IPS-18a (cell line): ENCODE data around the gene L3MBTL4.

ENCODE experiments used
- H3K27ac ChIP-seq: one replicate; pipeline ENCODE4 v1.5.1; 2013; ENCODE audit warnings: low read length
- H3K27me3 ChIP-seq: one replicate; pipeline ENCODE4 v1.6.1; 2013; ENCODE audit warnings: mild to moderate bottlenecking, low read length; ENCODE audit not compliant: control insufficient read depth, insufficient read depth
- H3K36me3 ChIP-seq: one replicate; pipeline ENCODE4 v1.6.1; 2013; ENCODE audit warnings: low read depth, low read length; ENCODE audit not compliant: control insufficient read depth
- H3K4me1 ChIP-seq: one replicate; pipeline ENCODE4 v1.6.1; 2013; ENCODE audit warnings: low read depth, low read length; ENCODE audit not compliant: control insufficient read depth
- H3K4me3 ChIP-seq: one replicate; pipeline ENCODE4 v1.5.1; 2013; ENCODE audit warnings: low read length
- H3K9ac ChIP-seq: one replicate; pipeline ENCODE4 v1.6.1; 2013; ENCODE audit warnings: mild to moderate bottlenecking, low read length, moderate library complexity
- H3K9me3 ChIP-seq: one replicate; pipeline ENCODE4 v1.6.1; 2013; ENCODE audit warnings: low read depth, low read length; ENCODE audit not compliant: control insufficient read depth

Gene L3MBTL4

GRCh38 chr18:5941890-5942289 is 472.8 kb downstream of the L3MBTL4 start:
- H3K36me3 ChIP-seq = no peaks in the 10 kb centered on the region
- H3K9ac ChIP-seq = no peak overlapping the region
- peaks cover 12% of the 10 kb centered on the region for H3K4me1 ChIP-seq

GRCh38 chr18:5939801-5940667 is 474.7 kb downstream of the L3MBTL4 start:
- no peak overlapping the region for H3K9ac ChIP-seq
- H3K27me3 ChIP-seq = no peaks in the 10 kb centered on the region
- peaks cover 12% of the 10 kb centered on the region for H3K4me1 ChIP-seq
- no peak overlapping the region for H3K27ac ChIP-seq
- H3K4me3 ChIP-seq = no peak overlapping the region
- H3K36me3 ChIP-seq = no peaks in the 10 kb centered on the region
- no peaks in the 10 kb centered on the region for H3K9me3 ChIP-seq

More at GRCh38 chr18:5941890-5942289, 472.8 kb downstream of the L3MBTL4 start:
- H3K4me3 ChIP-seq = no peak overlapping the region
- no peak overlapping the region for H3K27ac ChIP-seq
- no peaks in the 10 kb centered on the region for H3K27me3 ChIP-seq
- no peaks in the 10 kb centered on the region for H3K9me3 ChIP-seq

- H3K27ac ChIP-seq = no peak overlapping the region
These were observed 476.9 kb downstream of the L3MBTL4 start for GRCh38 chr18:5937795-5938194.

GRCh38 chr18:5937121-5937520 is 477.6 kb downstream of the L3MBTL4 start:
- no peaks in the 10 kb centered on the region for H3K9me3 ChIP-seq
- H3K27ac ChIP-seq = no peak overlapping the region
- H3K36me3 ChIP-seq = no peaks in the 10 kb centered on the region
- H3K27me3 ChIP-seq = no peaks in the 10 kb centered on the region
- H3K4me3 ChIP-seq = no peak overlapping the region
- H3K9ac ChIP-seq = no peak overlapping the region
- peaks cover 10% of the 10 kb centered on the region for H3K4me1 ChIP-seq

More at GRCh38 chr18:5937795-5938194, 476.9 kb downstream of the L3MBTL4 start:
- Histone ChIP-seq H3K9ac (no peak overlapping the region), H3K4me3 (no peak overlapping the region), H3K9me3 (no peaks in the 10 kb centered on the region), H3K27me3 (no peaks in the 10 kb centered on the region), H3K36me3 (no peaks in the 10 kb centered on the region), H3K4me1 (peaks cover 12% of the 10 kb centered on the region)

GRCh38 chr18:5930789-5931188 is 483.9 kb downstream of the L3MBTL4 start:
- Histone ChIP-seq H3K27me3 (no peaks in the 10 kb centered on the region), H3K27ac (no peak overlapping the region), H3K9me3 (peaks cover 6% of the 10 kb centered on the region), H3K36me3 (no peaks in the 10 kb centered on the region), H3K4me3 (no peak overlapping the region), H3K9ac (no peak overlapping the region), H3K4me1 (no peaks in the 10 kb centered on the region)

GRCh38 chr18:5918205-5918858 is 496.4 kb downstream of the L3MBTL4 start:
- H3K27ac ChIP-seq = no peak overlapping the region
- no peaks in the 10 kb centered on the region for H3K27me3 ChIP-seq
- no peaks in the 10 kb centered on the region for H3K9me3 ChIP-seq
- H3K36me3 ChIP-seq = no peaks in the 10 kb centered on the region
- H3K9ac ChIP-seq = no peak overlapping the region
- no peak overlapping the region for H3K4me3 ChIP-seq
- H3K4me1 ChIP-seq = no peaks in the 10 kb centered on the region

GRCh38 chr18:5914951-5915350 is 499.8 kb downstream of the L3MBTL4 start:
- no peak overlapping the region for H3K9ac ChIP-seq
- H3K27ac ChIP-seq = no peak overlapping the region
- no peak overlapping the region for H3K4me3 ChIP-seq
- no peaks in the 10 kb centered on the region for H3K27me3 ChIP-seq
- H3K4me1 ChIP-seq = peaks cover 3% of the 10 kb centered on the region
- no peaks in the 10 kb centered on the region for H3K9me3 ChIP-seq
- H3K36me3 ChIP-seq = no peaks in the 10 kb centered on the region

GRCh38 chr18:5914016-5914415 is 500.7 kb downstream of the L3MBTL4 start:
- Histone ChIP-seq H3K27ac (no peak overlapping the region), H3K27me3 (no peaks in the 10 kb centered on the region), H3K4me3 (no peak overlapping the region), H3K9ac (no peak overlapping the region), H3K4me1 (peaks cover 6% of the 10 kb centered on the region), H3K36me3 (no peaks in the 10 kb centered on the region), H3K9me3 (no peaks in the 10 kb centered on the region)

GRCh38 chr18:5912566-5912965 is 502.1 kb downstream of the L3MBTL4 start:
- H3K9me3 ChIP-seq = no peaks in the 10 kb centered on the region
- H3K9ac ChIP-seq = no peak overlapping the region
- no peak overlapping the region for H3K4me3 ChIP-seq
- H3K36me3 ChIP-seq = no peaks in the 10 kb centered on the region
- H3K27me3 ChIP-seq = no peaks in the 10 kb centered on the region
- no peak overlapping the region for H3K27ac ChIP-seq
- peaks cover 16% of the 10 kb centered on the region for H3K4me1 ChIP-seq

GRCh38 chr18:5909125-5909524 is 505.6 kb downstream of the L3MBTL4 start:
- Histone ChIP-seq H3K9ac (peak overlapping the region; percentile 20), H3K27ac (no peak overlapping the region), H3K36me3 (no peaks in the 10 kb centered on the region), H3K9me3 (no peaks in the 10 kb centered on the region), H3K27me3 (no peaks in the 10 kb centered on the region), H3K4me1 (peaks cover 16% of the 10 kb centered on the region), H3K4me3 (no peak overlapping the region)
